Measurements from ENCODE around the gene KIF26B.

Gene KIF26B

GRCh38 chr1:245652660-245653427 lies 498.1 kb downstream of the KIF26B start:
- FAIRE-seq (no peak), DNase-seq (ENCODE audit: insufficient read length, low spot score) (no peak)
- no peak for TF ChIP-seq CTCF (IDR thresholded peaks at IDR 0.05; ENCODE audit: insufficient read depth, missing control alignments)

- no peak for TF ChIP-seq CTCF (IDR thresholded peaks at IDR 0.05; ENCODE audit: insufficient read depth, missing control alignments)
- FAIRE-seq (no peak), DNase-seq (ENCODE audit: insufficient read length, low spot score) (no peak)
Measured at GRCh38 chr1:245654460-245655050, 499.8 kb downstream of the KIF26B start.

GRCh38 chr1:245656189-245656717 lies 501.5 kb downstream of the KIF26B start:
- TF ChIP-seq CTCF (IDR thresholded peaks at IDR 0.05; ENCODE audit: insufficient read depth, missing control alignments) = no peak
- FAIRE-seq (no peak), DNase-seq (ENCODE audit: insufficient read length, low spot score) (no peak)

- FAIRE-seq (no peak), DNase-seq (ENCODE audit: insufficient read length, low spot score) (no peak)
- TF ChIP-seq CTCF (IDR thresholded peaks at IDR 0.05; ENCODE audit: insufficient read depth, missing control alignments) = no peak
Measured at GRCh38 chr1:245657371-245657770, 502.6 kb downstream of the KIF26B start.

GRCh38 chr1:245663373-245663772 lies 508.6 kb downstream of the KIF26B start:
- FAIRE-seq = no peak
- DNase-seq (ENCODE audit: insufficient read length, low spot score) = no peak
- TF ChIP-seq CTCF (IDR thresholded peaks at IDR 0.05; ENCODE audit: insufficient read depth, missing control alignments) = no peak

GRCh38 chr1:245663841-245664240 lies 509.1 kb downstream of the KIF26B start:
- no peak for TF ChIP-seq CTCF (IDR thresholded peaks at IDR 0.05; ENCODE audit: insufficient read depth, missing control alignments)
- FAIRE-seq (no peak), DNase-seq (ENCODE audit: insufficient read length, low spot score) (no peak)

- no peak for FAIRE-seq
- no peak for DNase-seq (ENCODE audit: insufficient read length, low spot score)
- TF ChIP-seq CTCF (IDR thresholded peaks at IDR 0.05; ENCODE audit: insufficient read depth, missing control alignments) = no peak
Measured at GRCh38 chr1:245666412-245666811, 511.6 kb downstream of the KIF26B start.
